ENCODE results near the gene KCNQ4.

The KCNQ4 gene

GRCh38 chr1:40806240-40806639, 22.7 kb downstream of the KCNQ4 start:
- Mint-ChIP-seq H3K27me3 (no peaks in the 10 kb centered on the region), H3K36me3 (ENCODE audit: low read depth) (no peaks in the 10 kb centered on the region), H3K4me3 (no peak overlapping the region), H3K4me1 (ENCODE audit: low read depth) (peaks cover 32% of the 10 kb centered on the region), H3K9me3 (no peaks in the 10 kb centered on the region), H3K27ac (no peak overlapping the region)
- no peak for DNase-seq

- no peak for DNase-seq
- H3K27me3 Mint-ChIP-seq = no peaks in the 10 kb centered on the region
- no peaks in the 10 kb centered on the region for H3K36me3 Mint-ChIP-seq (ENCODE audit: low read depth)
- H3K4me3 Mint-ChIP-seq = no peak overlapping the region
- no peaks in the 10 kb centered on the region for H3K9me3 Mint-ChIP-seq
- no peak overlapping the region for H3K27ac Mint-ChIP-seq
- H3K4me1 Mint-ChIP-seq (ENCODE audit: low read depth) = peaks cover 24% of the 10 kb centered on the region
These were observed 23.4 kb downstream of the KCNQ4 start for GRCh38 chr1:40806731-40807695.

GRCh38 chr1:40808002-40808401, 24.4 kb downstream of the KCNQ4 start:
- no peak overlapping the region for H3K4me3 Mint-ChIP-seq
- no peaks in the 10 kb centered on the region for H3K27me3 Mint-ChIP-seq
- H3K27ac Mint-ChIP-seq = no peak overlapping the region
- H3K9me3 Mint-ChIP-seq = no peaks in the 10 kb centered on the region
- peaks cover 20% of the 10 kb centered on the region for H3K4me1 Mint-ChIP-seq (ENCODE audit: low read depth)
- no peak for DNase-seq
- no peaks in the 10 kb centered on the region for H3K36me3 Mint-ChIP-seq (ENCODE audit: low read depth)

GRCh38 chr1:40808444-40808843, 24.9 kb downstream of the KCNQ4 start:
- peaks cover 18% of the 10 kb centered on the region for H3K4me1 Mint-ChIP-seq (ENCODE audit: low read depth)
- H3K27me3 Mint-ChIP-seq = no peaks in the 10 kb centered on the region
- no peak overlapping the region for H3K4me3 Mint-ChIP-seq

GRCh38 chr1:40808909-40809308, 25.3 kb downstream of the KCNQ4 start:
- DNase-seq = no peak
- Mint-ChIP-seq H3K4me3 (no peak overlapping the region), H3K4me1 (ENCODE audit: low read depth) (peaks cover 18% of the 10 kb centered on the region), H3K27ac (peak overlapping the region; percentile 72), H3K36me3 (ENCODE audit: low read depth) (no peaks in the 10 kb centered on the region), H3K9me3 (no peaks in the 10 kb centered on the region), H3K27me3 (no peaks in the 10 kb centered on the region)

More at GRCh38 chr1:40808444-40808843, 24.9 kb downstream of the KCNQ4 start:
- H3K9me3 Mint-ChIP-seq = no peaks in the 10 kb centered on the region
- H3K36me3 Mint-ChIP-seq (ENCODE audit: low read depth) = no peaks in the 10 kb centered on the region
- no peak for DNase-seq
- no peak overlapping the region for H3K27ac Mint-ChIP-seq

- Mint-ChIP-seq H3K36me3 (ENCODE audit: low read depth) (no peaks in the 10 kb centered on the region), H3K27ac (no peak overlapping the region), H3K4me3 (no peak overlapping the region), H3K9me3 (no peaks in the 10 kb centered on the region), H3K4me1 (ENCODE audit: low read depth) (peaks cover 18% of the 10 kb centered on the region), H3K27me3 (no peaks in the 10 kb centered on the region)
- no peak for DNase-seq
These were observed 27.3 kb downstream of the KCNQ4 start for GRCh38 chr1:40810927-40811326.

- H3K4me1 Mint-ChIP-seq (ENCODE audit: low read depth) = peaks cover 17% of the 10 kb centered on the region
- no peak overlapping the region for H3K4me3 Mint-ChIP-seq
- no peak overlapping the region for H3K27ac Mint-ChIP-seq
- H3K9me3 Mint-ChIP-seq = no peaks in the 10 kb centered on the region
- DNase-seq = no peak
- no peaks in the 10 kb centered on the region for H3K27me3 Mint-ChIP-seq
- H3K36me3 Mint-ChIP-seq (ENCODE audit: low read depth) = no peaks in the 10 kb centered on the region
These were observed 31.8 kb downstream of the KCNQ4 start for GRCh38 chr1:40815420-40815819.

GRCh38 chr1:40817791-40818263, 34.2 kb downstream of the KCNQ4 start:
- H3K27ac Mint-ChIP-seq = no peak overlapping the region
- H3K4me3 Mint-ChIP-seq = peak overlapping the region; percentile 71
- H3K27me3 Mint-ChIP-seq = no peaks in the 10 kb centered on the region
- H3K9me3 Mint-ChIP-seq = no peaks in the 10 kb centered on the region
- DNase-seq = no peak
- peaks cover 17% of the 10 kb centered on the region for H3K4me1 Mint-ChIP-seq (ENCODE audit: low read depth)
- H3K36me3 Mint-ChIP-seq (ENCODE audit: low read depth) = no peaks in the 10 kb centered on the region

- H3K36me3 Mint-ChIP-seq (ENCODE audit: low read depth) = no peaks in the 10 kb centered on the region
- H3K27ac Mint-ChIP-seq = peak overlapping the region; percentile 66
- H3K4me3 Mint-ChIP-seq = peak overlapping the region; percentile 71
- H3K27me3 Mint-ChIP-seq = no peaks in the 10 kb centered on the region
- DNase-seq = peak; percentile 88
- peaks cover 17% of the 10 kb centered on the region for H3K4me1 Mint-ChIP-seq (ENCODE audit: low read depth)
- H3K9me3 Mint-ChIP-seq = no peaks in the 10 kb centered on the region
These were observed 34.8 kb downstream of the KCNQ4 start for GRCh38 chr1:40818264-40818961.

- H3K4me1 Mint-ChIP-seq (ENCODE audit: low read depth) = peaks cover 17% of the 10 kb centered on the region
- no peaks in the 10 kb centered on the region for H3K27me3 Mint-ChIP-seq
- H3K36me3 Mint-ChIP-seq (ENCODE audit: low read depth) = no peaks in the 10 kb centered on the region
- H3K4me3 Mint-ChIP-seq = no peak overlapping the region
- DNase-seq = no peak
- no peak overlapping the region for H3K27ac Mint-ChIP-seq
- no peaks in the 10 kb centered on the region for H3K9me3 Mint-ChIP-seq
These were observed 35.5 kb downstream of the KCNQ4 start for GRCh38 chr1:40819101-40819500.

GRCh38 chr1:40820251-40820797, 36.7 kb downstream of the KCNQ4 start:
- no peak for DNase-seq
- Mint-ChIP-seq H3K4me1 (ENCODE audit: low read depth) (peaks cover 23% of the 10 kb centered on the region), H3K27ac (no peak overlapping the region), H3K27me3 (no peaks in the 10 kb centered on the region), H3K4me3 (no peak overlapping the region), H3K36me3 (ENCODE audit: low read depth) (no peaks in the 10 kb centered on the region), H3K9me3 (no peaks in the 10 kb centered on the region)

- no peak overlapping the region for H3K4me3 Mint-ChIP-seq
- peaks cover 30% of the 10 kb centered on the region for H3K4me1 Mint-ChIP-seq (ENCODE audit: low read depth)
- H3K27ac Mint-ChIP-seq = peak overlapping the region; percentile 40
- no peaks in the 10 kb centered on the region for H3K36me3 Mint-ChIP-seq (ENCODE audit: low read depth)
- H3K9me3 Mint-ChIP-seq = no peaks in the 10 kb centered on the region
- H3K27me3 Mint-ChIP-seq = no peaks in the 10 kb centered on the region
- no peak for DNase-seq
These were observed 37.5 kb downstream of the KCNQ4 start for GRCh38 chr1:40820911-40821693.

GRCh38 chr1:40822890-40823289, 39.3 kb downstream of the KCNQ4 start:
- DNase-seq = no peak
- H3K9me3 Mint-ChIP-seq = no peaks in the 10 kb centered on the region
- H3K4me1 Mint-ChIP-seq (ENCODE audit: low read depth) = peaks cover 31% of the 10 kb centered on the region
- no peaks in the 10 kb centered on the region for H3K27me3 Mint-ChIP-seq
- H3K36me3 Mint-ChIP-seq (ENCODE audit: low read depth) = no peaks in the 10 kb centered on the region
- no peak overlapping the region for H3K27ac Mint-ChIP-seq
- no peak overlapping the region for H3K4me3 Mint-ChIP-seq

GRCh38 chr1:40823345-40823744, 39.8 kb downstream of the KCNQ4 start:
- no peak for DNase-seq
- Mint-ChIP-seq H3K4me3 (no peak overlapping the region), H3K27ac (no peak overlapping the region), H3K27me3 (no peaks in the 10 kb centered on the region), H3K4me1 (ENCODE audit: low read depth) (peaks cover 27% of the 10 kb centered on the region), H3K36me3 (ENCODE audit: low read depth) (no peaks in the 10 kb centered on the region), H3K9me3 (no peaks in the 10 kb centered on the region)
